Hypothalamus (tissue), 51 donors: Measurements from ENCODE around the gene DDX17.

Source experiments
- DNase-seq, 51 donors: peaks; one replicate each; lab custom pipeline; 2025; lab: John Stamatoyannopoulos, UW

The DDX17 gene

GRCh38 chr22:38467904-38468442 lies 38.1 kb downstream of the DDX17 start, which contains the start of gene KDELR3:
KDELR3 (plus strand) TSS chr22:38468096; CDS start chr22:38468234, 138 bp downstream.
- DNase-seq: peak in 2 of 51 donors; percentile 30

- DNase-seq: no peak
Measured at GRCh38 chr22:38467438-38467903, 38.6 kb downstream of the DDX17 start.

DNA sequence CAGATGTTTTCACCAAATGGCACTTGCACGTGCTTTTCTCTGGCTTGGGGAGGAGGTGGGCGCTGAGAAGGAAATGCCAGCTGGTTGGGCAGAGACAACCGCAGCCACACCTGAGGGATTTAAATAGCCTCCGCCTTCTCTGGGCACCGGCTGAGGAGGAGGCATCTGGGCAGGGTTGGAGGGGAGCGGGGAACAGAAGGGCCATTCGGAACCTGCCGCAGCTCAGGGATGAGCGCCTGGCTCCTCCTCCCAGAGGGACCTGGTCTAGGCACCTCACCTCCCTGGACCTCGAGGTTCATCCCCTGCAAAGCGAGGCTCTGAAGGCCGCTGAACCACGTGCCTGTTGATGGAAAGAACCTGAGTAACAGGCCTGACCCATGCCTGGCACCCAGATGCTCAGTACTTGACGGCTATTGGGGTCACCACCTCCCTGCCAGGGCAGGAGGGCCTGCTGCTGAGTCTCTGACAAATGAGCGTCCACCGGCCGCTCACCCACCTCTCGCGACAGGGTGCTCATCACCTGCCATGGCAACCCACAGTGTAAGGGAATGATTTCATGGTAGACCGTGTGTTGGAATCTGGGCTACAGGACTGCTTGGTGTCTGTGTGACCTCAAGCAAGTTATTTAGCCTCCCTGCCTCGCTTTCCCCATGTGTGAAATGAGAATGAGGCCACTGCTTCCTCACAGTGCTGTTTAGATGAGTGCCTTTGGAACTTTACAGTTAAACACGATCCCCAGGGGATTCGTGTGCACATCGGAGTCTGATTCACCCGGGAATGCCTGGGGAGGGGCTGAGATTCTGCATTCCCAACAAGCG lies 40.2 kb downstream of the DDX17 start:
- DNase-seq: no peak

- DNase-seq: no peak
Measured at GRCh38 chr22:38464992-38465672, 41.0 kb downstream of the DDX17 start.

DNA sequence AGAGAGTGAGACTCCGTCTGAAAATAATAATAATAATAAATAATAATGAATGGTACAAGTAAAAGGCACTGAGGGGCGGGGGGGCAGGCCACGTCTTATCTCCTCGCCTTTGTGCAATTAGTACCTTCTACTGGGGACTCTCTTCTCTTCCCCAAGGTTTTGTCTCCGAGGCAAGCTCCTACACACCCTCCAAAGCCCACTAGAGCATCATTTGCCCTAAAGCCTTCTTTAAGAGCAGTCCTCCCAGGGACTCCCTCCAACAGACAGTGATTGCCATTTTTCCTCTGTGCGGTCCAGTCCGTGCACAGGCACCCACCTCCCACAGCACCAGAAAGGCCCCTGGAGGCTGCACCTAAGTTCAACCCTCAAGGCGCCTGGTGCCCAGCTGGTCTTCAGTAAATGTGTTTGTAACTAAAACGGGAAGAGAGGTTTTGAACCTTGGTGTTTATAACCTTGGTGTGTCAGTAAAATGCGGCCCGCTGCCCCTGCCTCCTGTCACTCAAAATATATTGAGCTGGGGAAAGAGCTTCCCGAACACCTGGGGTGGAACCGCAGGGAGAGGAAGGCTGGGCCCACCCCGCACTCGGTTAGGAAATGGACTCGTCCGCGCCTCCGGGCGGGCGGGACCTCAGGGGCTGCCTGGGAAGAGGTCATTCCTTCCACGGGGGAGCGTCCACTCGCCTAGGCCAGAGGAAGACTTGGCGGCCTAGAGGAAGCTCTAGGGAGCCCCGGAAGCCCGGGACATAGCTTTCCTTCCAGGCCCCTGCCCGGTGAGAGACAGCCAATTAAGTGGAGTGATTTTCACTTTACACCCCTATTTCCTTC lies 42.9 kb downstream of the DDX17 start:
- DNase-seq: peak in 1 of 51 donors; percentile 18

GRCh38 chr22:38461414-38462081 lies 44.6 kb downstream of the DDX17 start:
- DNase-seq: peak in 48 of 51 donors; percentile 9 to 85 (median 58)

- DNase-seq: no peak
Measured at GRCh38 chr22:38461057-38461413, 45.1 kb downstream of the DDX17 start.

DNA sequence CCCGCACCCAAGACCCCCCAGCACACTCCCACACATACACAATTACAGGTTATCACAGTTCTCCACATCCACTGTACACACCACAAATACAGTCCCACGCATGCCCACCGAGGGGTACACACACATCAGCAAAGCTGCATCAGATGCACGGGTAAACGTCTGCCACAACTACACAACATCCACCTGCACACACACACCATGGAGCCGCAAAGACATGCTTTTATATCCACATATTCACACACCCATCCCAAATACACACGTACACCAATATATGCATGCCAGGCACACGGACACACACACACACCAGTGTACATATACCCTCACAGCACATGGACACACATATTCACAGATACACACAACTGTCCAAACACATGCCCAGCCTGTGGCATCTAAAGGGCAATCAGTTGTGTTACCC lies 45.7 kb downstream of the DDX17 start:
- peak in 1 of 51 donors; percentile 36 for DNase-seq

DNA sequence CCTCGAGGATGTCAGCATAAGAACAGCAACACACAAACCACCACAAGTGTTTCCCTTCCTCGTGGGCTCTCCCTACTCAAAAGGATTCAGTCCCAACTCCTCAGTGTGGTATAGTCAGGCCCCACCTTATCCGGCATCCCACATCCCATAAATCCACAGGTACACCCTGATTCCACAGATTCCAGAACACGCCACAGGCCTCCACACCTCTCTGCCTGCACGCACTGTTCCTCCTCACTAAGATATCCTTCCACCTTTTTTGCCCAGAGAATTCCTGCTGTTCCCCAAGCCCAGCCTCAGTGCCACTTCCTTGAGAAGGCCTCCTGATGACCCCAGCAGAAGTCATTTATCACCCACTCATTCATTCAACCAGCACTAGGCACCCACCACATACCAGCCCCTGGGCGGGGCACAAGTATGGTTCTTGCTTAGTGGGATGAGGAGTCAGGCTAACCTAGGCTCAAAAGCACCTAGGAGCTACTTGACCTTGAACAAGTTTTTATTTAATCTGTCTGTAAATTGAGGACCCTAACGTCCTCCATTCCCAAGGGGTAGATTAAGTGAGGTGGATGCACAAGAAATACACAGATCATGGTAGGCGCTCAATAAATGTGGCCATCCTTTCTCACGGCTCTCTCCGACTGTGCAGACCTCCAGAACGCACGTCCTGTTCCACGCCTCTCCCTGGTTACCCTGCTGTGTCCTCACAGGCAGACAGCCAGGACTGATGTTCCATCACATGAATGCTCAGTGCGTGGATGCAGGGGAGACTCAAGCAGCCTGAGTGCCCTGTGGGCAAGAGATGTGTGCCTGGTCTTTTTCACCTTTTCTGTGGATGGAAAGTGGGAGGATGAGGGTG lies 49.0 kb downstream of the DDX17 start:
- peak in 1 of 51 donors; percentile 27 for DNase-seq

- DNase-seq: no peak
Measured at GRCh38 chr22:38456272-38456835, 49.8 kb downstream of the DDX17 start.

- DNase-seq: peak in 10 of 51 donors; percentile 10 to 52 (median 24)
Measured at GRCh38 chr22:38455530-38456271, 50.4 kb downstream of the DDX17 start.

- DNase-seq: no peak
Measured at GRCh38 chr22:38455076-38455529, 51.0 kb downstream of the DDX17 start, which contains the start of gene KCNJ4. KCNJ4 (minus strand) TSS chr22:38455199; CDS start chr22:38428132, 27,067 bp downstream.

DNA sequence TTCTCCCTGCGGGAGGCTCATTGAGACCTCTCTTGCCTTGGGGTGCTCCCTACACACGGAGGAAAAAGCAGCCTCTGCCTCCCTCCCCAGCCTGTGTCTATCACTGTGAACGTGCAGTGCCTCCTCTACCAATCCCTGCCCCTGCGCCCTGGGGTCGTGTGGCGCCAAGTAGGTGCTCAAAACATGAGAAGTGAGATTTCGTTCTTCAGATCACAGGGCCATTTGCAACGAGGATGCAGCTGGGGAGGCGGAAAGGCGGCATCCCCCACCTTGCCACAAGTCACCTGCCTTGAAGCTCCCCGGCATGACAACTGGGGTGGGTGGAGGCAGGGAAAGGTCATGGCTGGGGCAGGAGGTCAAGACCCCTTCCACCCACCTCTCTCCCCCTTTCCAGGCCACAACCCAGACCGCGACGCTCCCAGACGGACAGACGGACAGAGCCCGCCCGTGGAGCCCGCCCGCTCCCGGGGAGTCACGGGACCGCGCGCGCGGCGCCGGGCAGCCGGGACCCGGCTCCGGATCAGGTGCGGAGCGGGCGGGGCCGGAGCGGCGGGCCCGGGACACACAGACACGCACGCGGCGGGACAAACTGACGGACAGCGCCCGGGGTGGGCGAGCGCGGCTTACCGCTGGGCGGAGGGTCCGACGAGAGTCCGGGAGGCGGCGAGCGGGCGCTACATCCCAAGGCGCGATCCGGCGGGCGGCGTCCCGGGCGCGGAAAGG lies 51.6 kb downstream of the DDX17 start:
- DNase-seq: peak in 1 of 51 donors; percentile 11

- no peak for DNase-seq
Measured at GRCh38 chr22:38453996-38454352, 52.1 kb downstream of the DDX17 start.

DNA sequence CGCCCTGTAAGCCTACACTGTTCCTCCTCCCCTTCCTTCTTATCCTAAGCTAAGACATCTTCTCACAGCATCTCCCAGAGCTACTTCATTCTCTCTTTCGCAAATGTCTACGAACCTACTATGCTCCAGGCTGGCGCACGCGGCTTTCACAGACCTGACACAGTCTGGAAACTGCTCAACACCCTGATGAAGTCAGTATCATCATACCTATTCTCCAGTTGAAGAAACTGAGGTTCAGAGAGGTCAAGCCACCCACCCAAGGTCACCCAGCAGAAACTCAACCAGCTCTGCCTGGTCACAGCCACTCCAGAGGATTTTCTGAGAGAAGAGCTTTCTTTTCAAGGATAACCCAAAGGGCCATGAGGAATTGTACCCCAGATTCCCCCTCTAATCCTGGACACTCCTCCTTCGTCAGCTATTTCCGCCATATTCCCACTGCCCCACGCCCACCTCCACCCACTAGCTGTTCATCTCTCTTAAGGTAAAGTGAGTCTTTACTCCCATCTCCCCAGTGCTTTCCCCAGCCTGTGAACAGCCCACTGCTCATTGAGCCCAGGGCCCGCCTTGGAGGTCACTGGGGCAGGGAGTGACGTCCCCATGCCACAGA lies 52.9 kb downstream of the DDX17 start:
- no peak for DNase-seq

- DNase-seq: peak in 19 of 51 donors; percentile 4 to 61 (median 31)
Measured at GRCh38 chr22:38452373-38453065, 53.6 kb downstream of the DDX17 start.
